Body of pancreas (tissue), 4 donors: ENCODE measurements around the gene GAB1. TPM values are rescaled to one million over a fixed set of nuclear protein-coding genes. Genes with fewer than 3 reads are reported as not detected.

Source experiments
- ATAC-seq: fragments of 150-250 bp; one replicate; pipeline ENCODE4 v1.9.1; 2016
- DNase-seq, 4 donors: peaks; one replicate each; pipeline ENCODE4 v3.0.0-alpha.2; 2019
- H3K27ac ChIP-seq, 4 donors: fragments of 200-600 bp; sonication (generic); 1 replicate in 3 of 4; 2 replicates in 1 of 4; pipeline versions ENCODE4 v1.5.1 to v1.6.1; 2016 to 2019; ENCODE audit warnings: mild to moderate bottlenecking in 1 of 4, mixed read lengths in 1 of 4, moderate library complexity in 1 of 4
- H3K27me3 ChIP-seq, 2 donors: fragments of 200-600 bp; sonication (generic); one replicate each; pipeline ENCODE4 v1.6.0; 2016; ENCODE audit warnings: mild to moderate bottlenecking in 1 of 2
- H3K36me3 ChIP-seq, 2 donors: fragments of 200-600 bp; sonication (generic); replicated peaks in 1 of 2; 2 replicates each; pipeline ENCODE4 v1.5.1; 2016; ENCODE audit warnings: low read depth in 2 of 2; ENCODE audit not compliant: insufficient read depth in 1 of 2
- H3K4me1 ChIP-seq: fragments of 200-600 bp; sonication (generic); one replicate; pipeline ENCODE4 v1.6.0; 2016
- H3K4me3 ChIP-seq, 2 donors: fragments of 200-600 bp; sonication (generic); 1 replicate in 1 of 2; 2 replicates in 1 of 2; pipeline ENCODE4 v1.5.1; 2016 to 2019
- H3K9me3 ChIP-seq, 3 donors: fragments of 200-600 bp; sonication (generic); 1 replicate in 2 of 3; 2 replicates in 1 of 3; pipeline ENCODE4 v1.5.1; 2016
- CTCF ChIP-seq, 7 experiments: fragments of 450-650 bp in 4 of 7; fragments of 200-600 bp in 3 of 7; sonication (generic) in 3 of 7; IDR thresholded peaks; one replicate each; pipeline ENCODE4 v1.5.1; 2016 to 2019; ENCODE audit warnings: antibody characterized with exemption in 7 of 7
- POLR2A ChIP-seq, 3 donors: fragments of 450-650 bp; IDR thresholded peaks; one replicate each; pipeline ENCODE4 v1.6.1; 2016; ENCODE audit warnings: antibody characterized with exemption in 3 of 3, mild to moderate bottlenecking in 2 of 3
- whole genome bisulfite sequencing, 2 donors: methylation state at CpG; one replicate each; pipeline ENCODE4 v1.1.5; 2017; 5-methylcytosine and 5-hydroxymethylcytosine counted together
- intact Hi-C: fragments of 100-400 bp; cut with DNase I; formaldehyde crosslinking; loops from one replicate; pipeline ENCODE4 v1.15.1; 2023
- total RNA-seq, 2 donors: library from RNA; depleted of rRNA; stranded (reverse); fragments of >200 nt; gene quantifications; one replicate each; pipeline ENCODE4 v1.1.0, GENCODE V29; 2016

GAB1 gene
- total RNA-seq, 2 donors from 2014 or later, result 13.0 to 26.0 TPM

- no peaks in the 10 kb centered on the region for H3K27me3 ChIP-seq
- 94 to 96% methylated on average over 1 of the region's 1 CpG for WGBS, 2 donors
- ATAC-seq (no peak), DNase-seq (no peak)
- TF ChIP-seq POLR2A (IDR thresholded peaks at IDR 0.05) (no peak), CTCF (IDR thresholded peaks at IDR 0.05) (no peak)
- no peak overlapping the region for H3K4me3 ChIP-seq
- H3K4me1 ChIP-seq, result no peaks in the 10 kb centered on the region
- no peaks in the 10 kb centered on the region for H3K36me3 ChIP-seq
- intact Hi-C loops, result no loop called here
- no peak overlapping the region for H3K27ac ChIP-seq
- no peaks in the 10 kb centered on the region for H3K9me3 ChIP-seq
Observed at GRCh38 chr4:143506031-143506430, 169.4 kb downstream of the GAB1 start.

GRCh38 chr4:143511906-143512305 is 175.2 kb downstream of the GAB1 start:
- H3K4me1 ChIP-seq, result peaks cover 26% of the 10 kb centered on the region
- DNase-seq (no peak), ATAC-seq (no peak)
- H3K4me3 ChIP-seq, result no peak overlapping the region
- WGBS, 2 donors, result 89 to 91% methylated on average over 7 of the region's 7 CpGs
- no peaks in the 10 kb centered on the region for H3K36me3 ChIP-seq
- intact Hi-C loops, result no loop called here
- H3K9me3 ChIP-seq, result no peaks in the 10 kb centered on the region
- no peak for TF ChIP-seq POLR2A (IDR thresholded peaks at IDR 0.05)
- TF ChIP-seq CTCF (IDR thresholded peaks at IDR 0.05), result no peak
- H3K27ac ChIP-seq, result no peak overlapping the region
- no peaks in the 10 kb centered on the region for H3K27me3 ChIP-seq

GRCh38 chr4:143512978-143513313 is 176.3 kb downstream of the GAB1 start:
- no peaks in the 10 kb centered on the region for H3K9me3 ChIP-seq
- no peaks in the 10 kb centered on the region for H3K36me3 ChIP-seq
- peaks cover 35% of the 10 kb centered on the region for H3K4me1 ChIP-seq
- peak overlapping the region; percentile 95 to 97 (median 96) for H3K27ac ChIP-seq
- peak overlapping the region; percentile 31 to 84 for H3K4me3 ChIP-seq
- intact Hi-C loops, result no loop called here
- H3K27me3 ChIP-seq, result no peaks in the 10 kb centered on the region
- ATAC-seq (peak; percentile 26), DNase-seq (no peak)
- WGBS, 2 donors, result 0% methylated on average over 16 to 18 of the region's 18 CpGs
- TF ChIP-seq POLR2A (IDR thresholded peaks at IDR 0.05), result no peak
- TF ChIP-seq CTCF (IDR thresholded peaks at IDR 0.05), result no peak

GRCh38 chr4:143513314-143514168 is 176.9 kb downstream of the GAB1 start, which contains the start of gene SMARCA5:
SMARCA5 (plus strand) TSS chr4:143513702; CDS start chr4:143513925, 223 bp downstream.
- no peak for TF ChIP-seq CTCF (IDR thresholded peaks at IDR 0.05)
- TF ChIP-seq POLR2A (IDR thresholded peaks at IDR 0.05), result peak; percentile 87 to 95 (median 94)
- DNase-seq, result peak; percentile 96 to 98 (median 98)
- peak within 1 kb of the TSS; percentile 31 to 84 for H3K4me3 ChIP-seq
- H3K36me3 ChIP-seq, result no peaks in the 10 kb centered on the region
- H3K9me3 ChIP-seq, result no peaks in the 10 kb centered on the region
- intact Hi-C loops, result no loop called here
- H3K27ac ChIP-seq, result peak within 1 kb of the TSS; percentile 95 to 97 (median 96)
- 0 to 1% methylated on average over 31 to 86 of the region's 86 CpGs for WGBS, 2 donors
- peak; percentile 95 for ATAC-seq
- H3K4me1 ChIP-seq, result peaks cover 39% of the 10 kb centered on the region
- H3K27me3 ChIP-seq, result no peaks in the 10 kb centered on the region

- no peaks in the 10 kb centered on the region for H3K27me3 ChIP-seq
- no peak for TF ChIP-seq CTCF (IDR thresholded peaks at IDR 0.05)
- TF ChIP-seq POLR2A (IDR thresholded peaks at IDR 0.05), result no peak
Observed at GRCh38 chr4:143514169-143514495, 177.5 kb downstream of the GAB1 start.

More at GRCh38 chr4:143514169-143514495, 177.5 kb downstream of the GAB1 start:
- H3K9me3 ChIP-seq, result no peaks in the 10 kb centered on the region
- 0% methylated on average over 13 of the region's 13 CpGs for WGBS, 2 donors
- DNase-seq (no peak), ATAC-seq (no peak)
- peak overlapping the region; percentile 95 to 97 (median 96) for H3K27ac ChIP-seq
- intact Hi-C loops, result no loop called here
- peak overlapping the region; percentile 31 to 84 for H3K4me3 ChIP-seq
- H3K36me3 ChIP-seq, result no peaks in the 10 kb centered on the region
- H3K4me1 ChIP-seq, result peaks cover 43% of the 10 kb centered on the region
